Body of pancreas (tissue), 4 donors: Measurements from ENCODE around the gene WNT6. TPM values are rescaled to one million over a fixed set of nuclear protein-coding genes. Genes with fewer than 3 reads are reported as not detected.

ENCODE experiments used
- ATAC-seq: fragments of 150-250 bp; one replicate; pipeline ENCODE4 v1.9.1; 2016
- DNase-seq, 4 donors: peaks; one replicate each; pipeline ENCODE4 v3.0.0-alpha.2; 2019
- H3K27ac ChIP-seq, 4 donors: fragments of 200-600 bp; sonication (generic); 1 replicate in 3 of 4; 2 replicates in 1 of 4; pipeline versions ENCODE4 v1.5.1 to v1.6.1; 2016 to 2019; ENCODE audit warnings: mild to moderate bottlenecking in 1 of 4, mixed read lengths in 1 of 4, moderate library complexity in 1 of 4
- H3K27me3 ChIP-seq, 2 donors: fragments of 200-600 bp; sonication (generic); one replicate each; pipeline ENCODE4 v1.6.0; 2016; ENCODE audit warnings: mild to moderate bottlenecking in 1 of 2
- H3K36me3 ChIP-seq, 2 donors: fragments of 200-600 bp; sonication (generic); replicated peaks in 1 of 2; 2 replicates each; pipeline ENCODE4 v1.5.1; 2016; ENCODE audit warnings: low read depth in 2 of 2; ENCODE audit not compliant: insufficient read depth in 1 of 2
- H3K4me1 ChIP-seq: fragments of 200-600 bp; sonication (generic); one replicate; pipeline ENCODE4 v1.6.0; 2016
- H3K4me3 ChIP-seq, 2 donors: fragments of 200-600 bp; sonication (generic); 1 replicate in 1 of 2; 2 replicates in 1 of 2; pipeline ENCODE4 v1.5.1; 2016 to 2019
- H3K9me3 ChIP-seq, 3 donors: fragments of 200-600 bp; sonication (generic); 1 replicate in 2 of 3; 2 replicates in 1 of 3; pipeline ENCODE4 v1.5.1; 2016
- CTCF ChIP-seq, 7 experiments: fragments of 450-650 bp in 4 of 7; fragments of 200-600 bp in 3 of 7; sonication (generic) in 3 of 7; IDR thresholded peaks; one replicate each; pipeline ENCODE4 v1.5.1; 2016 to 2019; ENCODE audit warnings: antibody characterized with exemption in 7 of 7
- POLR2A ChIP-seq, 3 donors: fragments of 450-650 bp; IDR thresholded peaks; one replicate each; pipeline ENCODE4 v1.6.1; 2016; ENCODE audit warnings: antibody characterized with exemption in 3 of 3, mild to moderate bottlenecking in 2 of 3
- WGBS, 2 donors: methylation state at CpG; one replicate each; pipeline ENCODE4 v1.1.5; 2017; 5-methylcytosine and 5-hydroxymethylcytosine counted together
- intact Hi-C: fragments of 100-400 bp; cut with DNase I; formaldehyde crosslinking; loops from one replicate; pipeline ENCODE4 v1.15.1; 2023
- total RNA-seq, 2 donors: library from RNA; depleted of rRNA; stranded (reverse); fragments of >200 nt; gene quantifications; one replicate each; pipeline ENCODE4 v1.1.0, GENCODE V29; 2016

The WNT6 gene
- total RNA-seq, 2 donors from 2014 or later: 1.0 TPM; not detected in 1

GRCh38 chr2:218816561-218817011 is 43.0 kb upstream of the WNT6 start:
- no peak for TF ChIP-seq CTCF (IDR thresholded peaks at IDR 0.05)
- no peak for TF ChIP-seq POLR2A (IDR thresholded peaks at IDR 0.05)
- H3K4me1 ChIP-seq: no peaks in the 10 kb centered on the region
- ATAC-seq (no peak), DNase-seq (no peak)
- H3K9me3 ChIP-seq: no peaks in the 10 kb centered on the region
- H3K27me3 ChIP-seq: no peaks in the 10 kb centered on the region
- H3K27ac ChIP-seq: no peak overlapping the region
- intact Hi-C loops: no loop called here
- no peak overlapping the region for H3K4me3 ChIP-seq
- 86 to 93% methylated on average over 2 of the region's 2 CpGs for WGBS, 2 donors
- no peaks in the 10 kb centered on the region for H3K36me3 ChIP-seq

GRCh38 chr2:218819093-218819492 is 40.5 kb upstream of the WNT6 start:
- no peaks in the 10 kb centered on the region for H3K27me3 ChIP-seq
- ATAC-seq (no peak), DNase-seq (no peak)
- 90 to 98% methylated on average over 5 to 7 of the region's 7 CpGs for WGBS, 2 donors
- TF ChIP-seq POLR2A (IDR thresholded peaks at IDR 0.05) (no peak), CTCF (IDR thresholded peaks at IDR 0.05) (no peak)
- no peak overlapping the region for H3K27ac ChIP-seq
- H3K9me3 ChIP-seq: no peaks in the 10 kb centered on the region
- intact Hi-C loops: no loop called here
- no peaks in the 10 kb centered on the region for H3K4me1 ChIP-seq
- no peak overlapping the region for H3K4me3 ChIP-seq
- H3K36me3 ChIP-seq: no peaks in the 10 kb centered on the region

- DNase-seq (no peak), ATAC-seq (no peak)
- Histone ChIP-seq H3K4me1 (no peaks in the 10 kb centered on the region), H3K9me3 (no peaks in the 10 kb centered on the region), H3K27me3 (no peaks in the 10 kb centered on the region), H3K36me3 (no peaks in the 10 kb centered on the region), H3K27ac (no peak overlapping the region), H3K4me3 (no peak overlapping the region)
- TF ChIP-seq POLR2A (IDR thresholded peaks at IDR 0.05) (no peak), CTCF (IDR thresholded peaks at IDR 0.05) (no peak)
- 85 to 89% methylated on average over 7 to 15 of the region's 15 CpGs for WGBS, 2 donors
- intact Hi-C loops: no loop called here
These were observed 38.7 kb upstream of the WNT6 start for GRCh38 chr2:218820746-218821369.

GRCh38 chr2:218821605-218822211 is 37.9 kb upstream of the WNT6 start:
- TF ChIP-seq POLR2A (IDR thresholded peaks at IDR 0.05): no peak
- no peak overlapping the region for H3K27ac ChIP-seq
- DNase-seq (no peak), ATAC-seq (no peak)
- no peaks in the 10 kb centered on the region for H3K27me3 ChIP-seq
- intact Hi-C loops: no loop called here
- H3K4me3 ChIP-seq: no peak overlapping the region
- no peaks in the 10 kb centered on the region for H3K9me3 ChIP-seq
- H3K4me1 ChIP-seq: no peaks in the 10 kb centered on the region
- H3K36me3 ChIP-seq: no peaks in the 10 kb centered on the region
- WGBS, 2 donors: 63 to 64% methylated on average over 9 of the region's 9 CpGs

GRCh38 chr2:218822622-218823021 is 37.0 kb upstream of the WNT6 start:
- DNase-seq: no peak
- H3K27me3 ChIP-seq: no peaks in the 10 kb centered on the region
- no peaks in the 10 kb centered on the region for H3K36me3 ChIP-seq
- H3K4me1 ChIP-seq: no peaks in the 10 kb centered on the region
- no peak for ATAC-seq
- H3K9me3 ChIP-seq: no peaks in the 10 kb centered on the region
- WGBS, 2 donors: 48 to 63% methylated on average over 7 of the region's 7 CpGs
- intact Hi-C loops: no loop called here
- H3K27ac ChIP-seq: no peak overlapping the region
- TF ChIP-seq POLR2A (IDR thresholded peaks at IDR 0.05): no peak
- TF ChIP-seq CTCF (IDR thresholded peaks at IDR 0.05): no peak
- no peak overlapping the region for H3K4me3 ChIP-seq
